H1 (cell line): ENCODE data around the gene EAPP. TPM values are rescaled to one million over a fixed set of nuclear protein-coding genes. Genes with fewer than 3 reads are reported as not detected.

Source experiments
- CTCF ChIA-PET: fragments of 300-600 bp; sonication (Branson Sonifier 250); formaldehyde crosslinking; loops from one replicate; lab custom pipeline; 2021; ENCODE audit not compliant: partially characterized antibody; lab: Charles Lee
- POLR2A ChIA-PET: fragments of 300-600 bp; sonication (Branson Sonifier 250); formaldehyde crosslinking; loops from one replicate; lab custom pipeline; 2021; ENCODE audit warnings: inconsistent platforms; ENCODE audit not compliant: partially characterized antibody; lab: Charles Lee
- DNase-seq, 2 experiments: peaks; one replicate each; pipeline versions ENCODE4 v3.0.0 to v3.0.0-alpha.2; 2010 to 2022; ENCODE audit warnings: low spot score in 2 of 2, low read depth in 1 of 2, mixed read lengths in 1 of 2
- FAIRE-seq: peaks from 2 replicates; lab custom pipeline; 2011; peaks lifted over from hg19 to GRCh38; lab: Jason Lieb, UNC
- H2AFZ ChIP-seq: 2 replicates; pipeline ENCODE4 v1.8.1; 2012; ENCODE audit warnings: low read length, inconsistent platforms
- H2AK5ac ChIP-seq: 2 replicates; pipeline ENCODE4 v1.6.1; 2013; ENCODE audit warnings: low read depth, low read length
- H2BK120ac ChIP-seq: replicated peaks from 2 replicates; pipeline ENCODE3; 2013; ENCODE audit warnings: low read depth, low read length, inconsistent platforms
- H2BK12ac ChIP-seq: 2 replicates; pipeline ENCODE4 v1.6.1; 2013; ENCODE audit warnings: low read depth, low read length
- H2BK15ac ChIP-seq: 2 replicates; pipeline ENCODE4 v1.6.1; 2013; ENCODE audit warnings: low read length
- H2BK20ac ChIP-seq: 2 replicates; pipeline ENCODE4 v1.6.1; 2013; ENCODE audit warnings: low read length
- H2BK5ac ChIP-seq: 2 replicates; pipeline ENCODE4 v1.6.1; 2013; ENCODE audit warnings: low read depth, low read length
- H3K14ac ChIP-seq: 2 replicates; pipeline ENCODE4 v1.6.1; 2013; ENCODE audit warnings: inconsistent platforms; ENCODE audit not compliant: insufficient read length
- H3K18ac ChIP-seq: 2 replicates; pipeline ENCODE4 v1.6.1; 2013; ENCODE audit warnings: low read length; ENCODE audit errors: extremely low read depth
- H3K23ac ChIP-seq: 2 replicates; pipeline ENCODE4 v1.6.1; 2013; ENCODE audit warnings: inconsistent platforms; ENCODE audit not compliant: insufficient read length
- H3K23me2 ChIP-seq: 2 replicates; pipeline ENCODE4 v1.6.1; 2013; ENCODE audit warnings: low read depth, low read length
- H3K27ac ChIP-seq: 2 replicates; pipeline ENCODE4 v1.6.1; 2011; ENCODE audit warnings: low read depth, low read length, inconsistent platforms
- H3K27me3 ChIP-seq, 4 experiments: replicated peaks in 1 of 4; 1 replicate in 1 of 4; 2 replicates in 3 of 4; pipeline versions ENCODE4 v1.6.1 to v1.8.1; 2011 to 2013; ENCODE audit warnings: low read length in 3 of 4, mild to moderate bottlenecking in 3 of 4, inconsistent platforms in 2 of 4, mixed read lengths in 2 of 4, moderate library complexity in 1 of 4; ENCODE audit not compliant: control insufficient read depth in 3 of 4, insufficient read depth in 3 of 4; ENCODE audit errors: extremely low read depth in 1 of 4
- H3K36me3 ChIP-seq, 4 experiments: 2 replicates each; pipeline versions ENCODE4 v1.6.1 to v1.8.1; 2011 to 2013; ENCODE audit warnings: mild to moderate bottlenecking in 4 of 4, low read length in 3 of 4, moderate library complexity in 2 of 4, control low read depth in 1 of 4, inconsistent platforms in 1 of 4; ENCODE audit not compliant: insufficient read depth in 4 of 4, control insufficient read depth in 2 of 4
- H3K4ac ChIP-seq: replicated peaks from 2 replicates; pipeline ENCODE3; 2013; ENCODE audit warnings: low read length, low read depth, mixed read lengths, inconsistent platforms; ENCODE audit not compliant: insufficient read length
- H3K4me1 ChIP-seq, 4 experiments: replicated peaks in 1 of 4; 1 replicate in 1 of 4; 2 replicates in 3 of 4; pipeline versions ENCODE4 v1.6.1 to v1.8.1; 2011 to 2013; ENCODE audit warnings: low read length in 3 of 4, inconsistent platforms in 2 of 4, mixed read lengths in 1 of 4; ENCODE audit not compliant: insufficient read depth in 4 of 4, control insufficient read depth in 3 of 4
- H3K4me2 ChIP-seq, 2 experiments: 2 replicates each; pipeline versions ENCODE4 v1.6.1 to v1.8.1; 2011 to 2013; ENCODE audit warnings: low read depth in 2 of 2, low read length in 2 of 2, control low read depth in 1 of 2, inconsistent platforms in 1 of 2, mild to moderate bottlenecking in 1 of 2; ENCODE audit not compliant: insufficient read depth in 1 of 2
- H3K4me3 ChIP-seq, 4 experiments: fragments of 200-600, 300-600 bp in 1 of 4; sonication (generic), shearing (Covaris generic), sonication (Bioruptor Twin) in 1 of 4; 2 replicates each; pipeline versions ENCODE4 v1.5.1 to v1.8.1; 2011 to 2016; ENCODE audit warnings: low read length in 4 of 4, low read depth in 3 of 4, control low read depth in 2 of 4, inconsistent platforms in 2 of 4, mild to moderate bottlenecking in 2 of 4, mixed read lengths in 1 of 4, moderate library complexity in 1 of 4; ENCODE audit not compliant: insufficient read depth in 2 of 4; ENCODE audit errors: extremely low read depth in 1 of 4
- H3K56ac ChIP-seq: replicated peaks from 2 replicates; pipeline ENCODE3; 2013; ENCODE audit warnings: low read depth, mild to moderate bottlenecking, mixed read lengths, low read length, inconsistent platforms; ENCODE audit not compliant: insufficient read length
- H3K79me1 ChIP-seq: 2 replicates; pipeline ENCODE4 v1.6.1; 2013; ENCODE audit warnings: low read depth, low read length, control low read depth
- H3K79me2 ChIP-seq, 2 experiments: 2 replicates each; pipeline versions ENCODE4 v1.6.1 to v1.8.1; 2012 to 2013; ENCODE audit warnings: low read length in 2 of 2, mild to moderate bottlenecking in 2 of 2, inconsistent platforms in 1 of 2; ENCODE audit not compliant: insufficient read depth in 2 of 2, control insufficient read depth in 1 of 2
- H3K9ac ChIP-seq, 4 experiments: replicated peaks in 1 of 4; 1 replicate in 1 of 4; 2 replicates in 3 of 4; pipeline versions ENCODE4 v1.6.1 to v1.8.1; 2011 to 2013; ENCODE audit warnings: low read depth in 3 of 4, low read length in 3 of 4, control low read depth in 2 of 4, mild to moderate bottlenecking in 2 of 4, moderate library complexity in 2 of 4, inconsistent platforms in 1 of 4; ENCODE audit errors: extremely low read depth in 1 of 4
- H3K9me3 ChIP-seq, 2 experiments: 2 replicates each; pipeline versions ENCODE4 v1.6.1 to v1.8.1; 2012 to 2013; ENCODE audit warnings: mild to moderate bottlenecking in 2 of 2, moderate library complexity in 2 of 2, control low read depth in 1 of 2, inconsistent platforms in 1 of 2, low read depth in 1 of 2, low read length in 1 of 2, mixed read lengths in 1 of 2; ENCODE audit not compliant: insufficient read depth in 2 of 2
- H4K20me1 ChIP-seq, 2 experiments: replicated peaks in 1 of 2; 2 replicates each; pipeline versions ENCODE3 to v1.8.1; 2011 to 2013; ENCODE audit warnings: inconsistent platforms in 2 of 2, low read length in 2 of 2, mild to moderate bottlenecking in 1 of 2; ENCODE audit not compliant: insufficient read depth in 2 of 2, control insufficient read depth in 1 of 2
- H4K5ac ChIP-seq: 2 replicates; pipeline ENCODE4 v1.6.1; 2013; ENCODE audit warnings: low read length, low read depth, mixed read lengths, inconsistent platforms; ENCODE audit not compliant: insufficient read length
- H4K8ac ChIP-seq: 2 replicates; pipeline ENCODE4 v1.8.0; 2013; ENCODE audit warnings: mild to moderate bottlenecking, moderate library complexity, low read length, inconsistent platforms; ENCODE audit not compliant: insufficient read depth; ENCODE audit errors: extremely low read depth
- H4K91ac ChIP-seq: replicated peaks from 2 replicates; pipeline ENCODE3; 2013; ENCODE audit warnings: low read length, mixed read lengths, inconsistent platforms; ENCODE audit not compliant: insufficient read length
- MAFK ChIP-seq: IDR thresholded peaks from 2 replicates; pipeline ENCODE4 v1.6.1; 2012; ENCODE audit warnings: low read depth, mild to moderate bottlenecking, improper control_type of control experiment, low read length
- SIX5 ChIP-seq: IDR thresholded peaks from 2 replicates; pipeline ENCODE4 v1.6.1; 2011; ENCODE audit warnings: mild to moderate bottlenecking, low read depth, low read length
- WGBS, 2 experiments: shearing (Covaris generic) in 1 of 2; methylation state at CpG; one replicate each; pipeline versions ENCODE4 v1.1.6 to v1.1.7; 2013 to 2015; ENCODE audit warnings: low lambda C conversion rate in 2 of 2, mixed read lengths in 2 of 2, inconsistent platforms in 1 of 2, low coverage in 1 of 2, missing lambda C conversion rate in 1 of 2; ENCODE audit not compliant: insufficient replicate concordance in 2 of 2, insufficient coverage in 1 of 2, insufficient read length in 1 of 2; ENCODE audit errors: extremely low coverage in 1 of 2, missing lambda C conversion rate in 1 of 2; 5-methylcytosine and 5-hydroxymethylcytosine counted together
- polyA plus RNA-seq, 7 experiments: library from polyadenylated mRNA; depleted of rRNA in 3 of 7; stranded (reverse) in 5 of 7; unstranded in 2 of 7; fragments of >200 nt in 5 of 7; fragments of 200-250 nt in 2 of 7; gene quantifications; 1 replicate in 5 of 7; 2 replicates in 1 of 7; 4 replicates in 1 of 7; pipeline versions ENCODE4 v1.2.1 to v1.2.3, GENCODE V29; 2011 to 2013; ENCODE audit warnings: missing spikeins in 2 of 7, mixed read lengths in 2 of 7
- total RNA-seq: library from RNA; stranded (reverse); fragmentation: NEBNext Ultra II Directional; extraction: Animal tissue kit (Norgen Biotek cat#: 25700); gene quantifications from 2 replicates; pipeline ENCODE4 v1.2.1, GENCODE V29; 2021

Gene EAPP
- total and polyA plus RNA-seq, 2 of the 8 experiments (the other 6 are each of a cell fraction or from before 2014, with no cell fraction given), result 18.3 to 28.7 TPM

GRCh38 chr14:34479694-34480093, 59.8 kb downstream of the EAPP start:
- Histone ChIP-seq H3K9me3 (peaks cover 0 to 10% of the 10 kb centered on the region in 2 experiments; a peak in 1 of 4 replicates), H3K14ac (no peak overlapping the region), H3K27ac (no peak overlapping the region), H2BK20ac (no peak overlapping the region), H4K20me1 (no peaks in the 10 kb centered on the region), H3K4me3 (no peak overlapping the region), H2AFZ (no peak overlapping the region), H4K8ac (no peak overlapping the region), H2BK12ac (no peak overlapping the region), H3K4ac (no peak overlapping the region), H3K23me2 (no peaks in the 10 kb centered on the region; the same call in 1 of the 2 replicates), H3K36me3 (no peaks in the 10 kb centered on the region; a peak in 1 of 8 replicates), H3K23ac (no peak overlapping the region), H3K18ac (no peak overlapping the region), H2AK5ac (no peak overlapping the region), H3K79me1 (no peaks in the 10 kb centered on the region), H3K27me3 (no peaks in the 10 kb centered on the region), H2BK120ac (no peak overlapping the region), H3K56ac (no peak overlapping the region), H4K5ac (no peak overlapping the region), H3K4me2 (no peak overlapping the region), H2BK15ac (no peak overlapping the region), H2BK5ac (no peak overlapping the region), H3K9ac (no peak overlapping the region), H3K79me2 (no peaks in the 10 kb centered on the region), H4K91ac (no peak overlapping the region), H3K4me1 (peaks cover 0 to 4% (median 2%) of the 10 kb centered on the region in 4 experiments; a peak in 2 of 7 replicates)
- TF ChIP-seq MAFK (no peak), SIX5 (no peak)
- POLR2A ChIA-PET, result interaction anchor here (1.7 kb wide), 1 partner anchor 19 kb away, joined by 5 read pairs; no protein-coding TSS in a partner anchor
- 92% methylated on average over 4 of the region's 4 CpGs; no CpG with 5 or more reads in 1 of the 2 experiments for WGBS, 2 experiments
- DNase-seq (no peak), FAIRE-seq (no peak)
- CTCF ChIA-PET, result no interaction called here
